ENCODE measurements around the gene KIAA1671.

Gene KIAA1671

DNA sequence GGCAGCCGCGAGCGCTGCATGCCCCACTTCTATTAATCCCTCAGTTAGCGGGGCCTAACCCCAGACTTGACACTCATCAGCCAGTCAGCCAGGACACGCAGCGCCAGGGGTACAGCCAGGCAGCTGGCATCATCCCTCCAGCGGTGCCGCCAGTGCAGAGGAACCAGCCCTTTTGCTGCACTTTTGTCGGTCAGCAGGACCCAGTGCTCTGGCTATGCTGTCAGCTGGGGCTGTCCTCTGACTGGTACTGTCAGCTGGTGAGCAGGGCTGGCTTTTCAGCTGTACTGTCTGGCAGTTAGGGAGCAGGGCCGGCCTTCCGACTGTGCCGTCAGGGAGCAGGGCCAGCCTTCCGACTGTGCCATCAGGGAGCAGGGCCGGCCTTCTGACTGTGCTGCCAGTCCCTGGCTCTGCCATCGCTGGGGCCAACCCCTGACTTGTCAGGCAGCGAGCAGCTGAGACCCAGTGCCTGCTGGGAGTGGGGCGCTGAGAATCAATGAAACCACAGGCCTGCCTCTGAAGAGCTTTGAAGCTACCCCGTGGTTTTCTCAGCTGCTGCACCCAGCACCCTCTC lies 115.4 kb downstream of the KIAA1671 start:
- Histone ChIP-seq H3K4me1 (ENCODE audit: insufficient read depth, low read length) (no peaks in the 10 kb centered on the region), H3K27ac (ENCODE audit: low read length) (no peak overlapping the region), H3K4me3 (ENCODE audit: low read length) (no peak overlapping the region), H3K9ac (ENCODE audit: low read depth, low read length) (no peak overlapping the region), H3K27me3 (ENCODE audit: insufficient read depth, low read length) (no peaks in the 10 kb centered on the region), H3K36me3 (ENCODE audit: insufficient read depth, low read depth, low read length) (no peaks in the 10 kb centered on the region), H3K9me3 (ENCODE audit: insufficient read depth, low read depth, low read length) (no peaks in the 10 kb centered on the region)

GRCh38 chr22:25068707-25069106 lies 116.2 kb downstream of the KIAA1671 start:
- no peaks in the 10 kb centered on the region for H3K36me3 ChIP-seq (ENCODE audit: insufficient read depth, low read depth, low read length)
- H3K27me3 ChIP-seq (ENCODE audit: insufficient read depth, low read length): no peaks in the 10 kb centered on the region
- H3K27ac ChIP-seq (ENCODE audit: low read length): no peak overlapping the region
- H3K9ac ChIP-seq (ENCODE audit: low read depth, low read length): no peak overlapping the region
- no peaks in the 10 kb centered on the region for H3K9me3 ChIP-seq (ENCODE audit: insufficient read depth, low read depth, low read length)
- no peaks in the 10 kb centered on the region for H3K4me1 ChIP-seq (ENCODE audit: insufficient read depth, low read length)
- no peak overlapping the region for H3K4me3 ChIP-seq (ENCODE audit: low read length)

DNA sequence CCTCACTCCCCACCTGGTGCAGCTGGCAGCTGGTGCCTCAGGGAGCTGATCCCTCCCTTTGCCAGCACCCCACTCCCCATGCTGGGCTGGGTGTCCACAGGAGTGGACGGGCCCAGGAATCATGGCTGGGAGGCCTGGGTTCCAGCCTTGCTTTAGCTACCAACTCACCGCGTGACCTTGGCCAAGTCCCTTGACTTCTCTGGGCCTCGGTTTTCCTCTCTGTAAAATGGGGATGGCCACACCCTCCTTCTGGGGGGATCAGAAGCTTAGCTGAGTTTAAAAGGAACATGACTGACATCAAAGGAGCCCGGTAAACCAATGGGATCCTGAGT lies 116.9 kb downstream of the KIAA1671 start:
- Histone ChIP-seq H3K9me3 (ENCODE audit: insufficient read depth, low read depth, low read length) (no peaks in the 10 kb centered on the region), H3K4me1 (ENCODE audit: insufficient read depth, low read length) (no peaks in the 10 kb centered on the region), H3K27ac (ENCODE audit: low read length) (no peak overlapping the region), H3K36me3 (ENCODE audit: insufficient read depth, low read depth, low read length) (no peaks in the 10 kb centered on the region), H3K4me3 (ENCODE audit: low read length) (no peak overlapping the region), H3K9ac (ENCODE audit: low read depth, low read length) (no peak overlapping the region), H3K27me3 (ENCODE audit: insufficient read depth, low read length) (no peaks in the 10 kb centered on the region)

DNA sequence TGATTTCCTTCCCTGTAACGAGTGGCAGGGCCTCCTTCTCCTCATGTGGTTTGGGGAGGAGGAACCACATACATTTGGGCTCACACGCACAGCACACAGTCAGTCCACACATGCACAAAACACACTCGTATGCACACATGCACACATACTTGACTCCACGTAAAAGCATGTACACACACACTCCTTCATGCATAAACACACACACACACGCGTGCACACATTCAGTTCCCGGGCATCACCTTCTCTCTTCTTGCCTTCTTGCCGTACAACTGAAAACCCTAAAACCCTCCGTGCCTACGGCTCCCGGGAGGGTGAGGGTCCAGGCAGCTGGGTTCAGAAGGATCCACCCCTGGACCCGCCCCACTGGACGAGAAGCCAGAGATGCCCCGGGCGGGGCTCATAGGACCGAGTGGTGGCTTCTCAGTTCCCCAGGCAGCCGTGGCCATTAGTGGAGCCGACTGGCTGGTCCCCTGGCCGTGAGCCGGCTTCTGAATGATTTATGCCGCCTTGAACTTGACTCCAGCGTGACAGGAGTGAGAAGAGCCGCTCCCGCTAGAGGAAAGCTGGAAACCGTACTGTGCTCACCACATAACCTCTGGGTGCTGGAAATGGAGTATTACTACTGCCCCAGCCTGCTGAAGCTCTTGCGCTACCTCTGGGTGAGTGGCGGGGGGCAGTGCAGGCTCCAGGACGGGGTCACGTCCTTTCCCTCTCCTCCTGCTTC lies 117.4 kb downstream of the KIAA1671 start:
- no peaks in the 10 kb centered on the region for H3K36me3 ChIP-seq (ENCODE audit: insufficient read depth, low read depth, low read length)
- H3K9ac ChIP-seq (ENCODE audit: low read depth, low read length): no peak overlapping the region
- no peak overlapping the region for H3K27ac ChIP-seq (ENCODE audit: low read length)
- H3K4me1 ChIP-seq (ENCODE audit: insufficient read depth, low read length): no peaks in the 10 kb centered on the region
- H3K27me3 ChIP-seq (ENCODE audit: insufficient read depth, low read length): no peaks in the 10 kb centered on the region
- no peaks in the 10 kb centered on the region for H3K9me3 ChIP-seq (ENCODE audit: insufficient read depth, low read depth, low read length)
- no peak overlapping the region for H3K4me3 ChIP-seq (ENCODE audit: low read length)

DNA sequence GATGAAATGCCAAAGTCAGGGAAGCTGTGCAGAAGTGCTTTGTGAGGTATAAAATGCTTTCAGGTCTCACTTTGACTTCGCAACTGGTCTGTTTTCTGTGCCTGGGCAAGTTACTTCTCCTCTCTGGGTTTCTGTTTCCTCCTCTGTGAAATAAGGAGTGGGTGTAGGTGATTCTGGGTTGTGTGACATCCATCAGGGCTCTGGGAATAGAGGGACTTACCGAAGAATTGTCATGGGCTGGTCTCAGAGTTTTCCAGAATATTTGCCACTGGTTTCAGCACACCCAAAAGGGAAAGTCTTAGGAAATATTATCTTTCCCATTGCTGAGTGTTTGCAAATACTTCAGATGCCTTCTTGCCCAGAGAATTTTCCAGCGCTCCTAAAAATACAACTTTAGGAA lies 118.4 kb downstream of the KIAA1671 start:
- H3K27ac ChIP-seq (ENCODE audit: low read length): no peak overlapping the region
- H3K27me3 ChIP-seq (ENCODE audit: insufficient read depth, low read length): no peaks in the 10 kb centered on the region
- H3K9ac ChIP-seq (ENCODE audit: low read depth, low read length): no peak overlapping the region
- no peaks in the 10 kb centered on the region for H3K4me1 ChIP-seq (ENCODE audit: insufficient read depth, low read length)
- H3K4me3 ChIP-seq (ENCODE audit: low read length): no peak overlapping the region
- no peaks in the 10 kb centered on the region for H3K9me3 ChIP-seq (ENCODE audit: insufficient read depth, low read depth, low read length)
- H3K36me3 ChIP-seq (ENCODE audit: insufficient read depth, low read depth, low read length): no peaks in the 10 kb centered on the region

DNA sequence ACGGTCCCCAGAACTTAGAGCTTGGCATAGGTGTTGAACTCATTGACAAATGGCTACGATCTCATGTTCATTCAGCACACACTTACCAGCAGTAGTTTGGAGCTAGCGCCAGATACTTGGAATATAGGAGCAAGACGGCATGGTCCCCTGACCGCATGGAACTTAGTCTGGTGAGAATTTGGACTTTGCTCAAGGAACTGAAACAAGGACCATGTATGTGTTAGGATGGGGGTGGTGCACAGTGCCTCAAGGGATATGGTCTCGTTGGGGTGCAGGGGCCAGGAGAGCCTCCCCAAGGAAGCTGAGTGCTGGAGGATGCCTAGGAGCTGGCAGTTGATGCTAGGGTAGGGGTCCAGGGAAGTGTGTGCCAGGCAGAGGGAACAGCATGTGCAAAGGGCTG lies 119.2 kb downstream of the KIAA1671 start:
- no peaks in the 10 kb centered on the region for H3K4me1 ChIP-seq (ENCODE audit: insufficient read depth, low read length)
- no peaks in the 10 kb centered on the region for H3K9me3 ChIP-seq (ENCODE audit: insufficient read depth, low read depth, low read length)
- H3K27ac ChIP-seq (ENCODE audit: low read length): no peak overlapping the region

GRCh38 chr22:25072406-25072805 lies 119.9 kb downstream of the KIAA1671 start:
- H3K4me1 ChIP-seq (ENCODE audit: insufficient read depth, low read length): no peaks in the 10 kb centered on the region
- H3K36me3 ChIP-seq (ENCODE audit: insufficient read depth, low read depth, low read length): no peaks in the 10 kb centered on the region
- no peak overlapping the region for H3K27ac ChIP-seq (ENCODE audit: low read length)
- no peaks in the 10 kb centered on the region for H3K9me3 ChIP-seq (ENCODE audit: insufficient read depth, low read depth, low read length)
- H3K4me3 ChIP-seq (ENCODE audit: low read length): no peak overlapping the region
- H3K9ac ChIP-seq (ENCODE audit: low read depth, low read length): no peak overlapping the region
- no peaks in the 10 kb centered on the region for H3K27me3 ChIP-seq (ENCODE audit: insufficient read depth, low read length)

More for the DNA sequence above, 119.2 kb downstream of the KIAA1671 start:
- Histone ChIP-seq H3K36me3 (ENCODE audit: insufficient read depth, low read depth, low read length) (no peaks in the 10 kb centered on the region), H3K9ac (ENCODE audit: low read depth, low read length) (no peak overlapping the region), H3K27me3 (ENCODE audit: insufficient read depth, low read length) (no peaks in the 10 kb centered on the region), H3K4me3 (ENCODE audit: low read length) (no peak overlapping the region)

DNA sequence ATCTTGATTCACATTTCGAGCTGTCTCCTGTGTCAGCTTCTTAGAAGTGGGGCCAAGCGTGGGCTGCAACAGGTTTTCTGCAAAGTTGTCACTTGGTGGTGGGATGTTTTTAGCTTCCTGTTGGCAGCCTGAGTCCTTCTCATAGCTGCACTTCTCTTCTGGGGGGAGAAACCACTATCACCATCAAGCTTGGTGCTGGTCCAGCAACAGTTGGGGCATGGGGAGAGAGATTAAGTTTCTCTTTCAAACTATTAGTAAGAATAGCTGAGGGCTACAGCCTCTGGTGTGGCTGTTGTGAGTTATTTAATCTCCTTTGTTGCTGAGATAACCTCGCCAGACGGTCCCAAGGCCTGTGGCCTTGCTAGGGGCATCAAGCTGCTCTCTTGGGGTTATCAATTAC lies 123.8 kb downstream of the KIAA1671 start:
- Histone ChIP-seq H3K36me3 (ENCODE audit: insufficient read depth, low read depth, low read length) (no peaks in the 10 kb centered on the region), H3K9me3 (ENCODE audit: insufficient read depth, low read depth, low read length) (no peaks in the 10 kb centered on the region), H3K9ac (ENCODE audit: low read depth, low read length) (no peak overlapping the region), H3K4me3 (ENCODE audit: low read length) (no peak overlapping the region), H3K27ac (ENCODE audit: low read length) (no peak overlapping the region), H3K4me1 (ENCODE audit: insufficient read depth, low read length) (no peaks in the 10 kb centered on the region), H3K27me3 (ENCODE audit: insufficient read depth, low read length) (no peaks in the 10 kb centered on the region)

- Histone ChIP-seq H3K9me3 (ENCODE audit: insufficient read depth, low read depth, low read length) (no peaks in the 10 kb centered on the region), H3K4me1 (ENCODE audit: insufficient read depth, low read length) (no peaks in the 10 kb centered on the region), H3K9ac (ENCODE audit: low read depth, low read length) (no peak overlapping the region), H3K4me3 (ENCODE audit: low read length) (no peak overlapping the region), H3K27me3 (ENCODE audit: insufficient read depth, low read length) (no peaks in the 10 kb centered on the region), H3K36me3 (ENCODE audit: insufficient read depth, low read depth, low read length) (no peaks in the 10 kb centered on the region), H3K27ac (ENCODE audit: low read length) (no peak overlapping the region)
Measured at GRCh38 chr22:25077056-25077455, 124.5 kb downstream of the KIAA1671 start.

GRCh38 chr22:25077964-25078363 lies 125.4 kb downstream of the KIAA1671 start:
- no peaks in the 10 kb centered on the region for H3K4me1 ChIP-seq (ENCODE audit: insufficient read depth, low read length)
- H3K36me3 ChIP-seq (ENCODE audit: insufficient read depth, low read depth, low read length): no peaks in the 10 kb centered on the region
- no peak overlapping the region for H3K9ac ChIP-seq (ENCODE audit: low read depth, low read length)
- H3K4me3 ChIP-seq (ENCODE audit: low read length): no peak overlapping the region
- H3K27me3 ChIP-seq (ENCODE audit: insufficient read depth, low read length): no peaks in the 10 kb centered on the region
- no peaks in the 10 kb centered on the region for H3K9me3 ChIP-seq (ENCODE audit: insufficient read depth, low read depth, low read length)
- no peak overlapping the region for H3K27ac ChIP-seq (ENCODE audit: low read length)

DNA sequence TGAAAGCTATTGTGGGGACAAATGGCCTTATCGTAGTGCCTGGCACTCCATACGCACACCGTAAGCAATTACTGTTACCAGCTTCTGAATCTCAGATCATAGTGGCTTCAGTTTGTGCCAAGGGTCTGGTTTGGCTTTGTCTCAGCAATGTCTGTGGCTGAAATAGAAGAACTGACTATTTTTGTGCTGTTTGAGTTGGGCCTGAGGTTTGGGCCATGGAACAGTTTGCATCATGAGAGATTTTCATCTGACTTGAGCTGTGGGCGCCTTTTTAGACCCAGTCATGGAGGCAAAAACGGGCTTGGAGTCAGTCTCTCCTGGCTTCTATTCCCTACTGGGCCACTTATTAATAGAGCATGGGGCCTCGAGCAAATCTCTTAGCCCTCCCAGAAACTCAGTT lies 126.1 kb downstream of the KIAA1671 start:
- H3K36me3 ChIP-seq (ENCODE audit: insufficient read depth, low read depth, low read length): no peaks in the 10 kb centered on the region
- no peak overlapping the region for H3K4me3 ChIP-seq (ENCODE audit: low read length)
- H3K9me3 ChIP-seq (ENCODE audit: insufficient read depth, low read depth, low read length): no peaks in the 10 kb centered on the region
- no peak overlapping the region for H3K9ac ChIP-seq (ENCODE audit: low read depth, low read length)
- no peak overlapping the region for H3K27ac ChIP-seq (ENCODE audit: low read length)
- no peaks in the 10 kb centered on the region for H3K27me3 ChIP-seq (ENCODE audit: insufficient read depth, low read length)
- H3K4me1 ChIP-seq (ENCODE audit: insufficient read depth, low read length): no peaks in the 10 kb centered on the region

- no peak overlapping the region for H3K27ac ChIP-seq (ENCODE audit: low read length)
- H3K9me3 ChIP-seq (ENCODE audit: insufficient read depth, low read depth, low read length): no peaks in the 10 kb centered on the region
- no peak overlapping the region for H3K4me3 ChIP-seq (ENCODE audit: low read length)
- H3K4me1 ChIP-seq (ENCODE audit: insufficient read depth, low read length): 0 out of 2 replicates have a peak, but pooled peaks cover under 1% of the 10 kb centered on the region
- no peaks in the 10 kb centered on the region for H3K27me3 ChIP-seq (ENCODE audit: insufficient read depth, low read length)
- H3K9ac ChIP-seq (ENCODE audit: low read depth, low read length): no peak overlapping the region
- no peaks in the 10 kb centered on the region for H3K36me3 ChIP-seq (ENCODE audit: insufficient read depth, low read depth, low read length)
Measured at GRCh38 chr22:25080855-25081254, 128.3 kb downstream of the KIAA1671 start.
